ENCODE results near the gene SDC3. TPM values are rescaled to one million over a fixed set of nuclear protein-coding genes. Genes with fewer than 3 reads are reported as not detected.

Gene SDC3
- total RNA-seq (10 to 100 TPM; 29.9 to 91.1 (median 50.7) TPM), polyA plus RNA-seq (10 to 100 TPM in 1 of 3 donors, 1 to 10 TPM in 2; 2.4 to 29.8 (median 6.5) TPM)

DNA sequence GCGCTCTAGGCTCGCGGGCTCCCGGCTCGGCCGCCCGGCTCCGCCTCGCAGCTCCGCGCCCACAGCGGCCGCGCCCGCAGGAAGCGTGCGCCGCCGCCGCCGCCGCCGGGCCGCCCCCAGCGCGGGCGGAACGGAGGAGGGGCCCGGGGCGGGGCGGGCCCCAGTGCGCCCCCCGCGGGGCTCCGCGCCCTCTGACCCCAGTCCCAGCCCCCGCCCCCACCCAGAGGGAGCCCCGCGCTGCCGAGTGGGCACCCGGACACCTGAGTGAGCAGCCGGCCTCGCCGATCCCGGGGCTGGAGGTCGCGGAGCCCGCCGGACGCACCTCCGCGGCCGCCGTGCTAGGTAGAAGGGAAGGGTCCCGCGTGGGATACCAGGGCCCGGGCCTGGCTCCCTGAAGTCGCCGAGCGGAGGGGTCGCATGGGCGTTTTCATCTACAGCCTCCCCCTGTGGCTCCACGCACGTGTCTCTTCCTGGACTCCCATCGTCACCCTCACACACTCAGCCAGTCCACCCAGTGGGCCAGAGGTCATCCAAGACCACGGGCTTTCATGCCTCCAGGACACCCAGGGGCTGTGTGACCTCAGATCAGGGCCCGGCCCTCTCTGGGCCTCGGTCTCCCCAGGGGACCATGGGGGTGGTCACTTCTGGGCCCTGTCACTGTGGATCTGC is at the start of gene SDC3:
SDC3 (minus strand) TSS at position 63 of the 669 bp plus-strand sequence. CDS start 172 bp downstream, outside the sequence.
- intact Hi-C loops (cut with DNase I), result no loop called here
- Histone ChIP-seq H3K27ac (peak within 1 kb of the TSS; percentile 82 to 95 (median 94)), H3K36me3 (no peaks in the 10 kb centered on the region), H3K9me3 (no peaks in the 10 kb centered on the region), H3K4me1 (peaks cover 2 to 62% (median 45%) of the 10 kb centered on the region in 4 donors), H3K27me3 (no peaks in the 10 kb centered on the region), H3K4me3 (peak within 1 kb of the TSS; percentile 65 to 77 (median 74))
- DNase-seq, result peak; percentile 77
- TF ChIP-seq, protein P1, sequence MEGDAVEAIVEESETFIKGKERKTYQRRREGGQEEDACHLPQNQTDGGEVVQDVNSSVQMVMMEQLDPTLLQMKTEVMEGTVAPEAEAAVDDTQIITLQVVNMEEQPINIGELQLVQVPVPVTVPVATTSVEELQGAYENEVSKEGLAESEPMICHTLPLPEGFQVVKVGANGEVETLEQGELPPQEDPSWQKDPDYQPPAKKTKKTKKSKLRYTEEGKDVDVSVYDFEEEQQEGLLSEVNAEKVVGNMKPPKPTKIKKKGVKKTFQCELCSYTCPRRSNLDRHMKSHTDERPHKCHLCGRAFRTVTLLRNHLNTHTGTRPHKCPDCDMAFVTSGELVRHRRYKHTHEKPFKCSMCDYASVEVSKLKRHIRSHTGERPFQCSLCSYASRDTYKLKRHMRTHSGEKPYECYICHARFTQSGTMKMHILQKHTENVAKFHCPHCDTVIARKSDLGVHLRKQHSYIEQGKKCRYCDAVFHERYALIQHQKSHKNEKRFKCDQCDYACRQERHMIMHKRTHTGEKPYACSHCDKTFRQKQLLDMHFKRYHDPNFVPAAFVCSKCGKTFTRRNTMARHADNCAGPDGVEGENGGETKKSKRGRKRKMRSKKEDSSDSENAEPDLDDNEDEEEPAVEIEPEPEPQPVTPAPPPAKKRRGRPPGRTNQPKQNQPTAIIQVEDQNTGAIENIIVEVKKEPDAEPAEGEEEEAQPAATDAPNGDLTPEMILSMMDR (IDR thresholded peaks at IDR 0.05), result no peak
- no peak for TF ChIP-seq POLR2A (IDR thresholded peaks at IDR 0.05)
- TF ChIP-seq POLR2AphosphoS5 (IDR thresholded peaks at IDR 0.05), result no peak
- no peak for TF ChIP-seq EP300 (IDR thresholded peaks at IDR 0.05)
- 2% methylated on average over 68 of the region's 68 CpGs for WGBS, 2 donors

- Histone ChIP-seq H3K4me3 (no peak overlapping the region), H3K36me3 (peaks cover 7 to 64% (median 17%) of the 10 kb centered on the region in 4 donors), H3K4me1 (no peaks in the 10 kb centered on the region), H3K27me3 (no peaks in the 10 kb centered on the region), H3K27ac (no peak overlapping the region), H3K9me3 (no peaks in the 10 kb centered on the region)
- TF ChIP-seq, protein P1 (IDR thresholded peaks at IDR 0.05), result no peak
- TF ChIP-seq POLR2A (IDR thresholded peaks at IDR 0.05) (no peak), EP300 (IDR thresholded peaks at IDR 0.05) (no peak), POLR2AphosphoS5 (IDR thresholded peaks at IDR 0.05) (no peak)
- no peak for DNase-seq
- 79 to 96% methylated on average over 4 of the region's 4 CpGs for WGBS, 2 donors
- intact Hi-C loops (cut with DNase I), result no loop called here
Measured at GRCh38 chr1:30957560-30958222, 49.1 kb upstream of the SDC3 start.

GRCh38 chr1:30955448-30956015 is 47.0 kb upstream of the SDC3 start:
- peaks cover 7 to 64% (median 23%) of the 10 kb centered on the region in 4 donors for H3K36me3 ChIP-seq
- H3K4me1 ChIP-seq, result peaks cover 0 to 7% (median 0%) of the 10 kb centered on the region in 4 donors
- H3K27ac ChIP-seq, result peak overlapping the region in 1 of 4 donors; percentile 7
- no peak for TF ChIP-seq EP300 (IDR thresholded peaks at IDR 0.05)
- no peak for TF ChIP-seq POLR2A (IDR thresholded peaks at IDR 0.05)
- TF ChIP-seq POLR2AphosphoS5 (IDR thresholded peaks at IDR 0.05), result no peak
- TF ChIP-seq, protein P1 (IDR thresholded peaks at IDR 0.05), result no peak
- H3K4me3 ChIP-seq, result no peak overlapping the region
- 30 to 37% methylated on average over 1 of the region's 1 CpG for WGBS, 2 donors
- intact Hi-C loops (cut with DNase I), result no loop called here
- no peaks in the 10 kb centered on the region for H3K9me3 ChIP-seq
- H3K27me3 ChIP-seq, result no peaks in the 10 kb centered on the region
- DNase-seq, result no peak

- Histone ChIP-seq H3K4me1 (peaks cover 0 to 7% (median 0%) of the 10 kb centered on the region in 4 donors), H3K4me3 (no peak overlapping the region), H3K36me3 (peaks cover 7 to 61% (median 31%) of the 10 kb centered on the region in 4 donors), H3K27ac (no peak overlapping the region), H3K27me3 (no peaks in the 10 kb centered on the region), H3K9me3 (no peaks in the 10 kb centered on the region)
- WGBS, 2 donors, result 95% methylated on average over 11 of the region's 11 CpGs
- DNase-seq, result no peak
- intact Hi-C loops (cut with DNase I), result no loop called here
- TF ChIP-seq, protein P1 (IDR thresholded peaks at IDR 0.05), result no peak
- no peak for TF ChIP-seq EP300 (IDR thresholded peaks at IDR 0.05)
- TF ChIP-seq POLR2A (IDR thresholded peaks at IDR 0.05), result no peak
Measured at GRCh38 chr1:30953685-30954084, 45.1 kb upstream of the SDC3 start.

Data from sigmoid colon (tissue), 7 donors.